A549 (cell line): ENCODE data around the gene SHH. TPM values are rescaled to one million over a fixed set of nuclear protein-coding genes. Genes with fewer than 3 reads are reported as not detected.
A peak's percentile ranks its signal among the peaks of the same experiment; 100 is the strongest.

Source experiments
- ATAC-seq, 2 experiments: fragments of 200-7000 bp in 1 of 2; fragments of >200 bp in 1 of 2; cut with Nextera tagmentation in 1 of 2; cut with Tn5 transposase in 1 of 2; 3 replicates each; pipeline versions ENCODE4 v1.8.0 to v1.9.1; 2018 to 2020; ENCODE audit warnings: mild to moderate bottlenecking in 1 of 2, moderate library complexity in 1 of 2
- CTCF ChIA-PET: fragments of 300-600 bp; sonication (Branson Sonifier 250); formaldehyde crosslinking; extraction: SDS; loops from one replicate; lab custom pipeline; 2021; ENCODE audit warnings: antibody characterized with exemption, inconsistent platforms; lab: Yijun Ruan, JAX
- POLR2A ChIA-PET: fragments of 350-600 bp; formaldehyde crosslinking; extraction: SDS; loops from one replicate; lab custom pipeline; 2021; ENCODE audit warnings: antibody characterized with exemption, inconsistent platforms; lab: Yijun Ruan, JAX
- DNase-seq, 2 experiments: peaks; one replicate each; pipeline versions ENCODE4 v3.0.0 to v3.0.0-alpha.2; 2011 to 2016; ENCODE audit warnings: low read depth in 1 of 2, low spot score in 1 of 2
- FAIRE-seq: peaks from 2 replicates; lab custom pipeline; 2011; peaks lifted over from hg19 to GRCh38; lab: Jason Lieb, UNC
- H3K27ac ChIP-seq, 2 experiments: fragments of >200 bp; sonication (Bioruptor Twin); formaldehyde crosslinking; 3 replicates each; pipeline ENCODE4 v1.5.1; 2016 to 2017
- H3K4me1 ChIP-seq: fragments of >200 bp; sonication (Bioruptor Twin); formaldehyde crosslinking; 3 replicates; pipeline ENCODE4 v1.6.1; 2016
- H3K4me2 ChIP-seq: fragments of >200 bp; sonication (Bioruptor Twin); formaldehyde crosslinking; 3 replicates; pipeline ENCODE4 v1.6.1; 2016
- H3K4me3 ChIP-seq: fragments of >200 bp; sonication (Bioruptor Twin); formaldehyde crosslinking; 3 replicates; pipeline ENCODE4 v1.5.1; 2016
- H3K9me3 ChIP-seq: fragments of >200 bp; sonication (Bioruptor Twin); formaldehyde crosslinking; 3 replicates; pipeline ENCODE4 v1.6.1; 2016
- BHLHE40 ChIP-seq: IDR thresholded peaks from 2 replicates; pipeline ENCODE4 v1.6.1; 2012; ENCODE audit warnings: low read depth, low read length, inconsistent platforms
- CEBPB ChIP-seq, 2 experiments: fragments of >200 bp in 1 of 2; sonication (Bioruptor Twin) in 1 of 2; formaldehyde crosslinking in 1 of 2; IDR thresholded peaks; 2 replicates each; pipeline ENCODE4 v1.6.1; 2012 to 2016
- CTCF ChIP-seq: fragments of >200 bp; sonication (Bioruptor Twin); formaldehyde crosslinking; IDR thresholded peaks from 3 replicates; pipeline ENCODE4 v1.5.1; 2016
- EHMT2 ChIP-seq: fragments of 200-600 bp; sonication (generic); IDR thresholded peaks from 2 replicates; pipeline ENCODE4 v1.6.1; 2016; ENCODE audit warnings: antibody characterized with exemption, low read depth, mild to moderate bottlenecking, moderate library complexity
- EP300 ChIP-seq, 2 experiments: fragments of >200 bp; sonication (Bioruptor Twin); formaldehyde crosslinking; IDR thresholded peaks; 2 replicates in 1 of 2; 3 replicates in 1 of 2; pipeline ENCODE4 v1.6.1; 2016 to 2017
- ESRRA ChIP-seq: fragments of 150-350 bp; IDR thresholded peaks from 2 replicates; pipeline ENCODE4 v1.6.1; 2014; ENCODE audit warnings: mild to moderate bottlenecking, low read length, borderline replicate concordance
- FOSB ChIP-seq: fragments of 250-450 bp; sonication (Bioruptor Pico); IDR thresholded peaks from 2 replicates; pipeline ENCODE4 v1.5.0; 2020; ENCODE audit warnings: mild to moderate bottlenecking, moderate library complexity
- FOSL2 ChIP-seq, 2 experiments: fragments of 450-650 bp in 1 of 2; fragments of >200 bp in 1 of 2; sonication (Bioruptor Twin) in 1 of 2; formaldehyde crosslinking; IDR thresholded peaks; 2 replicates each; pipeline versions ENCODE4 v1.5.0 to v1.6.1; 2016 to 2020; ENCODE audit warnings: mild to moderate bottlenecking in 1 of 2, moderate library complexity in 1 of 2
- FOXS1 ChIP-seq: fragments of 250-450 bp; sonication (Bioruptor Pico); IDR thresholded peaks from 2 replicates; pipeline ENCODE4 v1.5.0; 2020; ENCODE audit warnings: mild to moderate bottlenecking, moderate library complexity
- GATA3 ChIP-seq: IDR thresholded peaks from 2 replicates; pipeline ENCODE4 v1.6.1; 2012; ENCODE audit warnings: borderline replicate concordance
- HEYL ChIP-seq: fragments of 250-450 bp; sonication (Bioruptor Pico); IDR thresholded peaks from 2 replicates; pipeline ENCODE4 v1.8.0; 2021; ENCODE audit warnings: mild to moderate bottlenecking, moderate library complexity
- JUNB ChIP-seq: fragments of >200 bp; sonication (Bioruptor Twin); formaldehyde crosslinking; IDR thresholded peaks from 2 replicates; pipeline ENCODE4 v1.6.1; 2016
- MYC ChIP-seq: IDR thresholded peaks from 2 replicates; pipeline ENCODE4 v1.6.1; 2012; ENCODE audit warnings: mild to moderate bottlenecking, inconsistent platforms, low read length, improper control_type of control experiment, borderline replicate concordance
- NPAS2 ChIP-seq: fragments of 250-450 bp; sonication (Bioruptor Pico); IDR thresholded peaks from 2 replicates; pipeline ENCODE4 v1.8.0; 2022; ENCODE audit warnings: mild to moderate bottlenecking, moderate library complexity, borderline replicate concordance
- REST ChIP-seq: fragments of 200-600 bp; sonication (generic); IDR thresholded peaks from 2 replicates; pipeline ENCODE4 v1.6.1; 2016; ENCODE audit warnings: antibody characterized with exemption, mild to moderate bottlenecking, moderate library complexity
- RFX5 ChIP-seq: fragments of 450-650 bp; IDR thresholded peaks from 2 replicates; pipeline ENCODE4 v1.7.1; 2014; ENCODE audit warnings: antibody characterized with exemption, mild to moderate bottlenecking, moderate library complexity
- TP53 ChIP-seq: fragments of 250-450 bp; sonication (Bioruptor Pico); IDR thresholded peaks from 2 replicates; pipeline ENCODE4 v1.5.0; 2021; ENCODE audit warnings: mild to moderate bottlenecking, moderate library complexity
- ZC3H11A ChIP-seq: fragments of 450-650 bp; IDR thresholded peaks from 2 replicates; pipeline ENCODE4 v1.6.1; 2014; ENCODE audit warnings: antibody characterized with exemption, mild to moderate bottlenecking
- ZFP36 ChIP-seq: fragments of 450-650 bp; IDR thresholded peaks from 2 replicates; pipeline ENCODE4 v1.6.1; 2014; ENCODE audit warnings: borderline replicate concordance; ENCODE audit not compliant: partially characterized antibody
- whole genome bisulfite sequencing: methylation state at CpG from one replicate; pipeline ENCODE4 v1.1.6; 2017; ENCODE audit errors: missing lambda C conversion rate; 5-methylcytosine and 5-hydroxymethylcytosine counted together
- polyA plus RNA-seq, 4 experiments: library from polyadenylated mRNA; depleted of rRNA in 3 of 4; stranded (reverse); fragments of >200 nt; fragmentation: RNase III in 1 of 4; extraction: RNeasy Plus Mini Kit Qiagen cat#74134 plus additional on column Dnase treatment in 1 of 4; gene quantifications; 2 replicates in 3 of 4; 3 replicates in 1 of 4; pipeline ENCODE4 v1.2.3, GENCODE V29; 2011 to 2017
- TF ChIP-seq, protein P1 (sequence below): IDR thresholded peaks from 2 replicates; pipeline ENCODE4 v1.6.1; 2012
- TF ChIP-seq, protein P2 (sequence below): IDR thresholded peaks from 2 replicates; pipeline ENCODE4 v1.6.1; 2012
- TF ChIP-seq, protein P3 (sequence below): fragments of 250-450 bp; sonication (Bioruptor Pico); IDR thresholded peaks from 2 replicates; pipeline ENCODE4 v1.5.0; 2021; ENCODE audit warnings: mild to moderate bottlenecking, moderate library complexity, borderline replicate concordance

Gene SHH
- polyA plus RNA-seq, 2 of the 4 experiments (the other 2 are of a cell fraction): 0.84 to 1.2 TPM

DNA sequence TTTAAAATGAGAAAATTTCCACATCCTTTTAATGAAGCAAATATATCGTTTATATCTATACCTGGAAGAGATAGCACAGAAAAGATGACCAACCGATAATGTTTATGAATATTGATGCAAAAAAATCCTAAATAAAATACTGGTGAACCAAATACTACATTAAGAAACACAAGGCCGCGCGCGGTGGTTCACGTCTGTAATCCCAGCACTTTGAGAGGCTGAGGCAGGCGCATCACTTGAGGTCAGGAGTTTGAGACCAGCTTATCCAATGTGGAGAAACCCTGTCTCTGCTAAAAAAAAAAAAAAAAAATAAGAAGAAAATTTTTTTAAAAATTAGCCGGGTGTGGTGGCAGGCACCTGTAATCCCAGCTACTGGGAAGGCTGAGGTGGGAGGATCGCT lies 25.8 kb downstream of the SHH start:
- FAIRE-seq: no peak
- WGBS: 89% methylated on average over 10 of the region's 10 CpGs
- no peak for ATAC-seq
- Histone ChIP-seq H3K4me3 (no peak overlapping the region), H3K4me2 (peak overlapping the region; percentile 95), H3K9me3 (no peaks in the 10 kb centered on the region)
- DNase-seq: no peak
- no peak for TF ChIP-seq FOSL2 (IDR thresholded peaks at IDR 0.05)
- no peak for TF ChIP-seq FOSL2 (CRISPR knock-in tag; IDR thresholded peaks at IDR 0.05)
- TF ChIP-seq REST: no peak
- no peak for TF ChIP-seq EHMT2
- no peak for TF ChIP-seq CTCF
- TF ChIP-seq, protein P1, sequence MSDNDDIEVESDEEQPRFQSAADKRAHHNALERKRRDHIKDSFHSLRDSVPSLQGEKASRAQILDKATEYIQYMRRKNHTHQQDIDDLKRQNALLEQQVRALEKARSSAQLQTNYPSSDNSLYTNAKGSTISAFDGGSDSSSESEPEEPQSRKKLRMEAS: no peak
- TF ChIP-seq, all 56 proteins: peak for 0
- ChIA-PET CTCF (no interaction called here), POLR2A (no interaction called here)
- H3K4me1 ChIP-seq: no peaks in the 10 kb centered on the region
- no peak overlapping the region for H3K27ac ChIP-seq

GRCh38 chr7:155785536-155785935 lies 26.7 kb downstream of the SHH start:
- no peak for ATAC-seq
- H3K4me1 ChIP-seq: no peaks in the 10 kb centered on the region
- no peak for DNase-seq
- TF ChIP-seq JUNB (no peak), ZFP36 (no peak), RFX5 (no peak), ESRRA (no peak), CEBPB (IDR thresholded peaks at IDR 0.05) (no peak), GATA3 (no peak), FOXS1 (CRISPR knock-in tag) (no peak), BHLHE40 (no peak), FOSB (no peak), EP300 (IDR thresholded peaks at IDR 0.05) (no peak), ZC3H11A (no peak), NPAS2 (CRISPR knock-in tag) (no peak), MYC (no peak), TP53 (CRISPR knock-in tag) (no peak), HEYL (CRISPR knock-in tag) (no peak)
- TF ChIP-seq, protein P2, sequence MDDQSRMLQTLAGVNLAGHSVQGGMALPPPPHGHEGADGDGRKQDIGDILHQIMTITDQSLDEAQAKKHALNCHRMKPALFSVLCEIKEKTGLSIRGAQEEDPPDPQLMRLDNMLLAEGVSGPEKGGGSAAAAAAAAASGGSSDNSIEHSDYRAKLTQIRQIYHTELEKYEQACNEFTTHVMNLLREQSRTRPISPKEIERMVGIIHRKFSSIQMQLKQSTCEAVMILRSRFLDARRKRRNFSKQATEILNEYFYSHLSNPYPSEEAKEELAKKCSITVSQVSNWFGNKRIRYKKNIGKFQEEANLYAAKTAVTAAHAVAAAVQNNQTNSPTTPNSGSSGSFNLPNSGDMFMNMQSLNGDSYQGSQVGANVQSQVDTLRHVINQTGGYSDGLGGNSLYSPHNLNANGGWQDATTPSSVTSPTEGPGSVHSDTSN: no peak
- TF ChIP-seq, protein P3, sequence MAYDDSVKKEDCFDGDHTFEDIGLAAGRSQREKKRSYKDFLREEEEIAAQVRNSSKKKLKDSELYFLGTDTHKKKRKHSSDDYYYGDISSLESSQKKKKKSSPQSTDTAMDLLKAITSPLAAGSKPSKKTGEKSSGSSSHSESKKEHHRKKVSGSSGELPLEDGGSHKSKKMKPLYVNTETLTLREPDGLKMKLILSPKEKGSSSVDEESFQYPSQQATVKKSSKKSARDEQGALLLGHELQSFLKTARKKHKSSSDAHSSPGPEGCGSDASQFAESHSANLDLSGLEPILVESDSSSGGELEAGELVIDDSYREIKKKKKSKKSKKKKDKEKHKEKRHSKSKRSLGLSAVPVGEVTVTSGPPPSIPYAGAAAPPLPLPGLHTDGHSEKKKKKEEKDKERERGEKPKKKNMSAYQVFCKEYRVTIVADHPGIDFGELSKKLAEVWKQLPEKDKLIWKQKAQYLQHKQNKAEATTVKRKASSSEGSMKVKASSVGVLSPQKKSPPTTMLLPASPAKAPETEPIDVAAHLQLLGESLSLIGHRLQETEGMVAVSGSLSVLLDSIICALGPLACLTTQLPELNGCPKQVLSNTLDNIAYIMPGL (CRISPR knock-in tag): no peak
- WGBS: 88% methylated on average over 9 of the region's 10 CpGs
- no peak overlapping the region for H3K4me3 ChIP-seq
- H3K4me2 ChIP-seq: no peak overlapping the region
- CTCF ChIA-PET: interaction anchor here (0.8 kb wide), 1 partner anchor 864 kb away, joined by 3 read pairs; no protein-coding TSS in a partner anchor
- no peak for FAIRE-seq
- H3K9me3 ChIP-seq: no peaks in the 10 kb centered on the region
- POLR2A ChIA-PET: no interaction called here
- H3K27ac ChIP-seq: no peak overlapping the region
